SU-DHL-6 (cell line): ENCODE data around the gene IFITM5.
A peak's percentile ranks its signal among the peaks of the same experiment; 100 is the strongest.
"Not testable (repeated sequence)": the region's sequence is repeated elsewhere in the genome, so short reads cannot be mapped to it uniquely, and the experiment has no call there.

Experiments
- H2AFZ ChIP-seq: fragments of 200-600 bp; sonication (generic); 2 replicates; pipeline ENCODE4 v1.6.1; 2014; ENCODE audit warnings: low read depth, mild to moderate bottlenecking, moderate library complexity, mixed read lengths, antibody characterized with exemption, low read length; ENCODE audit not compliant: severe bottlenecking
- H3F3A ChIP-seq: fragments of 200-600 bp; shearing (Covaris generic); 2 replicates; pipeline ENCODE4 v1.6.0; 2016; ENCODE audit warnings: antibody characterized with exemption, mild to moderate bottlenecking; ENCODE audit not compliant: insufficient read depth
- H3K27ac ChIP-seq: fragments of 200-600 bp; sonication (generic); 2 replicates; pipeline ENCODE4 v1.5.1; 2016; ENCODE audit warnings: low read depth, mild to moderate bottlenecking, low read length, moderate library complexity, mixed read lengths
- H3K27me3 ChIP-seq: fragments of 200-600 bp; sonication (generic), shearing (Covaris generic); 2 replicates; pipeline ENCODE4 v1.6.0; 2014; ENCODE audit warnings: mild to moderate bottlenecking, low read length
- H3K36me3 ChIP-seq: fragments of 200-600 bp; sonication (generic); 2 replicates; pipeline ENCODE4 v1.6.1; 2014; ENCODE audit warnings: mild to moderate bottlenecking, low read length, mixed read lengths
- H3K4me2 ChIP-seq: fragments of 300-600, 200-600 bp; shearing (Covaris generic), sonication (generic); 2 replicates; pipeline ENCODE4 v1.6.0; 2014; ENCODE audit warnings: low read length, low read depth, mild to moderate bottlenecking; ENCODE audit not compliant: poor library complexity, severe bottlenecking
- H3K4me3 ChIP-seq: fragments of 200-600 bp; sonication (generic); 2 replicates; pipeline ENCODE4 v1.5.1; 2014; ENCODE audit warnings: antibody characterized with exemption, low read length, mild to moderate bottlenecking, mixed read lengths; ENCODE audit not compliant: insufficient read depth, poor library complexity, severe bottlenecking
- H3K79me2 ChIP-seq: fragments of 200-600 bp; sonication (generic); 2 replicates; pipeline ENCODE4 v1.6.1; 2014; ENCODE audit warnings: mild to moderate bottlenecking, low read length, moderate library complexity; ENCODE audit not compliant: insufficient read depth
- H3K9ac ChIP-seq: fragments of 200-600 bp; sonication (generic); 2 replicates; pipeline ENCODE4 v1.7.0; 2014; ENCODE audit warnings: mild to moderate bottlenecking, low read length
- H3K9me2 ChIP-seq: fragments of 200-600 bp; sonication (generic); replicated peaks from 2 replicates; pipeline ENCODE4 v1.6.1; 2014; ENCODE audit warnings: low read length; ENCODE audit not compliant: insufficient read depth
- H3K9me3 ChIP-seq: fragments of 200-600 bp; sonication (generic); 2 replicates; pipeline ENCODE4 v1.6.1; 2014; ENCODE audit warnings: low read length, mixed read lengths; ENCODE audit not compliant: insufficient read depth
- H4K20me1 ChIP-seq: fragments of 200-600 bp; sonication (generic); 2 replicates; pipeline ENCODE4 v1.6.1; 2014; ENCODE audit warnings: low read depth, mild to moderate bottlenecking, antibody characterized with exemption, low read length, moderate library complexity, mixed read lengths
- EZH2phosphoT487 ChIP-seq: fragments of 200-600 bp; sonication (generic), shearing (Covaris generic); conservative IDR thresholded peaks from 2 replicates; pipeline ENCODE4 v1.6.1; 2018; ENCODE audit warnings: mild to moderate bottlenecking, antibody characterized with exemption, low read length, moderate library complexity, mixed read lengths
- TF ChIP-seq, protein P1 (sequence below): fragments of 200-600 bp; sonication (generic); IDR thresholded peaks from one replicate; pipeline ENCODE4 v1.5.1; 2017; ENCODE audit warnings: antibody characterized with exemption, mild to moderate bottlenecking, low read length, moderate library complexity; ENCODE audit not compliant: insufficient read depth, poor library complexity, severe bottlenecking

The IFITM5 gene

DNA sequence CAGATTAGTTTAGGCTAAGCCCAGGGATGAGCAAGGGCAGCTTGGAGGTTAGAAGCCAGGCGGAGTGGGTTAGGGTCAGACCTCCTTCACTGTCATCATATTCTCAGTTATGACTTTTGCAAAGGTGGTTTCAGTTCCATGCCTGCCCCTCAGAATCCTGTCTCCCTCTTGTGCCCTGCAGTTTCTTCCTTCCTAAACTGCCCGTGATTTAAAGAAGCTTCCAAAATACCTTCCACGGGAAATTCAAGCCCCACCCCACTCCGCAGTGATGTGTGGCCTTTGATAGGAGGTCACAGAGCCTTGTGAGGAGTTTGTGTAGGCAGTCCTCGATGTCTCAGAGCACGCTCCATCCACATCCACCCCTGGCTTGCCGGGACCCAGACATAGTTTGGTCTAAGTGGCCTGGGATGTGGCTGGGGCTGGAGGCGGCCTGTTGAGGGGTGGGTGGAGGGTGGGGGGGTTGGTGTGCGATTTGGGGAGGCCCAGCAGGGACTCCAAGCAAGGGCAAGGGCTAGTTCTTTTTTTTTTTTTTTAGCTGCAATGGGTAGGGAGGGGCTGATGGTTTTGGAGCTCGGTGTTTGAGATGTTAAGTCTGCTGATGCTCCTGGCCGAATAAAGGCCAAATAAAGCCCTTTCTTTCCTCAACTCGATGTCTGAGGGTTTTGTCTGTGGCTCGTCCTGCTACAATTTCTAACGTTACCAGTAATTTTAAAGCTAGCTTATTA lies 12.9 kb upstream of the IFITM5 start:
- Histone ChIP-seq H3K4me3 (no peak overlapping the region), H3F3A (no peaks in the 10 kb centered on the region), H3K36me3 (no peaks in the 10 kb centered on the region), H3K4me2 (no peak overlapping the region), H2AFZ (no peak overlapping the region), H3K9me2 (no peaks in the 10 kb centered on the region), H4K20me1 (no peaks in the 10 kb centered on the region), H3K27ac (no peak overlapping the region), H3K9me3 (no peaks in the 10 kb centered on the region), H3K79me2 (no peaks in the 10 kb centered on the region), H3K27me3 (no peaks in the 10 kb centered on the region), H3K9ac (no peak overlapping the region)
- TF ChIP-seq, protein P1, sequence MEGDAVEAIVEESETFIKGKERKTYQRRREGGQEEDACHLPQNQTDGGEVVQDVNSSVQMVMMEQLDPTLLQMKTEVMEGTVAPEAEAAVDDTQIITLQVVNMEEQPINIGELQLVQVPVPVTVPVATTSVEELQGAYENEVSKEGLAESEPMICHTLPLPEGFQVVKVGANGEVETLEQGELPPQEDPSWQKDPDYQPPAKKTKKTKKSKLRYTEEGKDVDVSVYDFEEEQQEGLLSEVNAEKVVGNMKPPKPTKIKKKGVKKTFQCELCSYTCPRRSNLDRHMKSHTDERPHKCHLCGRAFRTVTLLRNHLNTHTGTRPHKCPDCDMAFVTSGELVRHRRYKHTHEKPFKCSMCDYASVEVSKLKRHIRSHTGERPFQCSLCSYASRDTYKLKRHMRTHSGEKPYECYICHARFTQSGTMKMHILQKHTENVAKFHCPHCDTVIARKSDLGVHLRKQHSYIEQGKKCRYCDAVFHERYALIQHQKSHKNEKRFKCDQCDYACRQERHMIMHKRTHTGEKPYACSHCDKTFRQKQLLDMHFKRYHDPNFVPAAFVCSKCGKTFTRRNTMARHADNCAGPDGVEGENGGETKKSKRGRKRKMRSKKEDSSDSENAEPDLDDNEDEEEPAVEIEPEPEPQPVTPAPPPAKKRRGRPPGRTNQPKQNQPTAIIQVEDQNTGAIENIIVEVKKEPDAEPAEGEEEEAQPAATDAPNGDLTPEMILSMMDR = no peak
- TF ChIP-seq EZH2phosphoT487 = no peak

DNA sequence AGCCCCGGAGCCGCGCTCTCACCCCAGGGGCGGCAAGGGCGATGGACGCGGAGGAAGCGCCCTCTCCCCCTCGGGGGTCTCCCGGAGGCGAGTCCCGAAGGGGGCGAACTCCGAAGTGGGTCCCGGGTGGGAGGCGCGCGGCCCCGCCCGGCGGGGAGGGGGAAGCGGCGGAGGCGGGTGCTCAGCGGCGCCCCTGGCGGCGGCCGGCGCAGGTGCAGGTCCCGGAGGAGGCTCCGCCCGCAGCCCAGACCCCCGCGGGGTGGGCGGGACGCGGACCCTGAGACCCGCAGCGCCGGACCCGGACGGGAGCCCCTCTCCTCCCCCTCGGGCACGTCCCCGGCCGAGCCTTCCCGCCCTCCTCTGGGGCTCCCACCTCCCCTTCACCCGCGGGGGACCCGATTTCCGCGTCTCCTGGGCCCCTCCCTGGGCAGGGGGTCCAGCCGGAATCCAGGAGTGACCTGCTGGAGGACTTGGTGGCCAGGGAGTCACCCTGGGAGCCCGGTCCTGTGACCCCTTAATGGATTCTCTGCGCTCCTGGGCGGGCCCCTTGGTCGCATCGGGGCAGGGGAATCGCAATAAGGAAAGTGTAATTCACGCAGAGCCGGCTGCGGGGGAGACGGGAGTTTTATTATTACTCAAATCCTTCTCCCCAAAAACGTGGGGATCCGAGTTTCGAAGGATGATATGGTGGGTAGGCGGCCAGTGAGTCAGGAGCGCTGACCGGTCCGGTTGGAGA lies 11.9 kb upstream of the IFITM5 start:
- H3K9me2 ChIP-seq, H3K4me3 ChIP-seq, H3K27ac ChIP-seq, H3K27me3 ChIP-seq, H4K20me1 ChIP-seq, H3F3A ChIP-seq, H3K36me3 ChIP-seq, H3K9me3 ChIP-seq, H3K9ac ChIP-seq, H3K79me2 ChIP-seq, H3K4me2 ChIP-seq, H2AFZ ChIP-seq: not testable (repeated sequence)

DNA sequence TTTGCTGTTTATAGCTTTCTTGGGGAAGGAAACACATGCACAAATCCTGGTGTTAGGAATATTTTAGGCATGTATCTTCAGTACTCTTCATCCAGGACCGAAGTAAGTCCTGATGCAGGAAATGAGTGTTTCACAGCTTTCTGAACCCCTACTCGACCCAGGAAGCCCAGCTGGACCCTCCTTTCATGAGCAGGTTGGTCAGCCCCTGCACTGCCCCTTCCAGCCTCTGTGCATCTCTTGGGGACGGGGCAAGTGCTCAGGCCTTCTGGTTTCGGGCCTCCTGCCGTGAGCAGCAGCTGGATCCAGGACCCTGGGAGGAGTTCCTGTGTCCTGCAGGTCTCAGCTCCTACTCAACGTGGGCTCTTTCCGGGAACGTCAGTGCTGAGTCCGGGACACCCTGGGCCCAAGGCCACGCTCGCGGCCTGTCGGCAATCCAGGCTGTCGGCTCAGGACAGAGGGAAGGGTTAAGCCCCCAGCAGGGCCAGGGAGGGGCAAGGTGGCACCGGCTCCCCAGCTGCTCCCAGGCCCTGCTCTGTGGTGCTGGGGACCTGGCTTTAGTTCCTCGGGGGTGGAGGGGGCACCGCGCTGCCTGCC lies 10.8 kb upstream of the IFITM5 start:
- H3K9me2 ChIP-seq, H3K4me3 ChIP-seq, H3K9me3 ChIP-seq, H2AFZ ChIP-seq, H3F3A ChIP-seq, H3K27me3 ChIP-seq, H3K79me2 ChIP-seq, H3K27ac ChIP-seq, H3K4me2 ChIP-seq, H4K20me1 ChIP-seq, H3K36me3 ChIP-seq, H3K9ac ChIP-seq: not testable (repeated sequence)

DNA sequence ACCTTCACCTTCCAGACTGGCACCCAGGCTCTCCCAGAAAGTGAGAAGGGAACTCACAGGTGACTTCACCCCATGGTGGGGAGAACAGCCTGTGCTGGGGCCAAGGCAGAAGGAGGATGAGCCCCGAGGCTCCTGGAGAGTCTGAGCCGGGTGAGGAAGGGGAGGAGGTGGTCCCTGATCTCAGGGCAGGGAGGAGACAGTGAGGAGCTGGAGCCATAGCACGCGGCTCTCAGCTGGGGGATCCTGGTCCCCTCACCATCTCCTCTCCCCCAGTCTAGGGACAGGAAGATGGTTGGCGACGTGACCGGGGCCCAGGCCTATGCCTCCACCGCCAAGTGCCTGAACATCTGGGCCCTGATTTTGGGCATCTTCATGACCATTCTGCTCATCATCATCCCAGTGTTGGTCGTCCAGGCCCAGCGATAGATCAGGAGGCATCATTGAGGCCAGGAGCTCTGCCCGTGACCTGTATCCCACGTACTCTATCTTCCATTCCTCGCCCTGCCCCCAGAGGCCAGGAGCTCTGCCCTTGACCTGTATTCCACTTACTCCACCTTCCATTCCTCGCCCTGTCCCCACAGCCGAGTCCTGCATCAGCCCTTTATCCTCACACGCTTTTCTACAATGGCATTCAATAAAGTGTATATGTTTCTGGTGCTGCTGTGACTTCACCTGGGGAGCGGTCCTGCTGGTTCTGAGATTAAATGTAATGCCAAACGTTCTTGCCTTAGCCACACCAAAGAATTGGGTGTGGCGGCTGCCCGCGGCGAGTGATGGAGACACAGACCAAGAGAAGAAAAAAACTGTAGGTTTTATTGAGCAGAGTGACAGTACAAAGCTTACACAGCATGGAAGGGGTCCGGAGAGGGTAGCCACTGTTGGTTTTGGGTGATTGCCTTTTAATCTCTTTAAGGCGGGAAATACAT lies 9.7 kb upstream of the IFITM5 start:
- not testable (repeated sequence) for H3K27ac ChIP-seq, H3K36me3 ChIP-seq, H2AFZ ChIP-seq, H3K79me2 ChIP-seq, H3K9ac ChIP-seq, H3K27me3 ChIP-seq, H3K4me3 ChIP-seq, H3F3A ChIP-seq, H3K9me3 ChIP-seq, H3K9me2 ChIP-seq, H4K20me1 ChIP-seq
- H3K4me2 ChIP-seq = peak overlapping the region; percentile 9

DNA sequence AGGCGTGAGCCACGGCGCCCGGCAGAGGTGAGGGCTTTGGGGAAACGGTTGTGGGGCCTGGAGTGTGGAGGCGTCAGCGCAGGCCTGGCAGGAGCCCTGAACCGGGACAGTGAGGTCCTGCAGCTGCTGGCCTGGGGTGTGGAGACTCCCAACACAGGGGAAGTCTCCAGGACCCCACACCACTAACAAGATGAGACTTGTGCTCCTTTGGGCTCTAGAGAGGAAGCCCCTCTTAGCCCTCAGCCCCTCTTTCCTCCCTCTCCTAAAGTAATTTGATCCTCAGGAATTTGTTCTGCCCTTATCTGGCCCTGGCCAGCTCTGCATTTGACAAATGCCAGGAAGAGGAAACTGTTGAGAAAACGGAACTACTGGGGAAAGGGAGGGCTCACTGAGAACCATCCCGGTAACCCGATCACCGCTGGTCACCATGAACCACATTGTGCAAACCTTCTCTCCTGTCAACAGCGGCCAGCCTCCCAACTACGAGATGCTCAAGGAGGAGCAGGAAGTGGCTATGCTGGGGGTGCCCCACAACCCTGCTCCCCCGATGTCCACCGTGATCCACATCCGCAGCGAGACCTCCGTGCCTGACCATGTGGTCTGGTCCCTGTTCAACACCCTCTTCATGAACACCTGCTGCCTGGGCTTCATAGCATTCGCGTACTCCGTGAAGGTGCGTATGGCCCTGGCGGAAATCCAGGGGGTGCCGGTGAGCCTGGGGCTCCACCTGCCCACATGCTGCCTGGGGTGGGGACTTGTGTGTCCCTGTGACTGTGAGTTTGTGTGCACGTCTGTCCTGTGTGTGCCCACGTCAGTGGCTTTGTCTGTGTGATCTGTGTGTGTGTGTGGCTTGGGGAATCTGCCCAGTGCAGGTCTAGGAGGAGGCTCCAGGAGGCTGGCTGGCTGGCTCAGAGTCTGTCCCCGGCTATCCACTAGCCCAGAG lies 8.7 kb upstream of the IFITM5 start, which contains the start of gene IFITM2:
TSS of gene IFITM2 (plus strand) at position 51 of the 943 bp plus-strand sequence. CDS start at position 428, 377 bp downstream.
- Histone ChIP-seq H3K9ac (peak within 1 kb of the TSS; percentile 15; the same call in 1 of the 2 replicates), H2AFZ (peak within 1 kb of the TSS; percentile 15), H3K4me2 (peak within 1 kb of the TSS; percentile 34)
- H3K9me2 ChIP-seq, H3K79me2 ChIP-seq, H4K20me1 ChIP-seq, H3K27me3 ChIP-seq, H3K36me3 ChIP-seq, H3F3A ChIP-seq, H3K27ac ChIP-seq, H3K9me3 ChIP-seq, H3K4me3 ChIP-seq: not testable (repeated sequence)
